ENCODE results near the gene H1-8.

H1-8 gene

DNA sequence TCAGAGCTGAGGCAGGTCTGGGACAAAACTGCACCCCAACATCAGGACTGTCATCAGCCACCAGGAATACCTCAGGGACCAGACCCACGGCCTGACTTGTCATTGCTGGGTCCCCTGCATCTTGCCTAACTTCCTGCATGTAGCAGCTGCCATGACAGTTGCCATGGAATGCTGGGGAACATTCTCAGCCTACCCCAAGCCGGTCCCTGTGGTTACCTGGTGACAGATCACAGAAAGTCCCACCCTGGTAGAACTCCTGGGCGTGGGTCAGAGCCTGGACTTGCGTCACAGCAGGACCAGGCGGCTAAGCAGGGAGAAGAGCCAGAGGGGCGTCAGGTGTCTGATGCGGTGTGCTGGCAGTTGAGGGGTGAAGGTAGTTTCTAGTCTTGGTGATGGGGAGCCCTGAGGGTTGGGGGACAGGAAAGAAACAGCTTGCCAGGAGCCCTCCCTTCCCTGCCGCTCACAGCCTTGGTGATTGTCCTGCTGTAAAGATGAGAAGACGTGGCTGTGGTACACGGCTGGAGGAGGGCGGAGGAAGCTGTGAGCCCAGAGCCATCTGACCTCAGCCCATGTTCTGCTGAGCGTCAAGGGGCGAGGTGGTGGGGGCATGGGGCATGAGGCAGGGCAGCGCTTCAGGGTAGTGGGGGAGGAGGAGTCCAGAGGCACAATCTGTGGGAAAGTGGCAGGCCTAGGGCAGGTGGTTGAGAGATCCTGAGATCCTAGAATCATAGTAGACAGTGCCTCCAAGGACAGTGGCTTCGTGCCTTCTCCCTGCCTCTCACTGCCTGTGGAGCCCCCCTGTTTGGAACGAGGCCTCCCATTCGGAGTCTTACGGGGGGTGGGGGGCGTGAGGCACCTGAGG, 5.4 kb downstream of the H1-8 start:
- no peak overlapping the region for H3K4me3 ChIP-seq (ENCODE audit: low read length)
- no peak for TF ChIP-seq CTCF (conservative IDR thresholded peaks at IDR 0.05; ENCODE audit: low read depth, low read length)
- DNase-seq (ENCODE audit: low read depth), result no peak

- H3K4me3 ChIP-seq (ENCODE audit: low read length), result no peak overlapping the region
- DNase-seq (ENCODE audit: low read depth), result no peak
- TF ChIP-seq CTCF (conservative IDR thresholded peaks at IDR 0.05; ENCODE audit: low read depth, low read length), result no peak
These were observed 6.2 kb downstream of the H1-8 start for GRCh38 chr3:129549006-129549800.

DNA sequence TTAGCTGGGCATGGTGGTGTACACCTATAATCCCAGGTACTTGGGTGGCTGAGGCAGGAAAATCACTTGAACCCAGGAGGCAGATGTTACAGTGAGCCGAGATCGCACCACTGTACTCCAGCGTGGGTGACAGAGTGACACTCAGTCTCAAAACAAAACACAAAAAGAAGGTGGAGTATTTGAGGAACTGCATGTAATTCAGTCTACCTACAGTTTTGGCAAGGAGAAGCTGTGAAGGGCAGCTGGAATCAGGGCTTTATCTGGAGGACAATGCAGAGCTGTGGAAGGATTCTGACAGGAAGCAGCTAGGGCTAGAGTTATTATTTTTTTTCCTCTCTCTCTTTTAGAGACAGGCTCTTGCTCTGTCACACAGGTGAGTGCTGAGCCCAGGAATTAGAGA, 6.8 kb downstream of the H1-8 start:
- no peak overlapping the region for H3K4me3 ChIP-seq (ENCODE audit: low read length)
- DNase-seq (ENCODE audit: low read depth), result no peak
- no peak for TF ChIP-seq CTCF (conservative IDR thresholded peaks at IDR 0.05; ENCODE audit: low read depth, low read length)

DNA sequence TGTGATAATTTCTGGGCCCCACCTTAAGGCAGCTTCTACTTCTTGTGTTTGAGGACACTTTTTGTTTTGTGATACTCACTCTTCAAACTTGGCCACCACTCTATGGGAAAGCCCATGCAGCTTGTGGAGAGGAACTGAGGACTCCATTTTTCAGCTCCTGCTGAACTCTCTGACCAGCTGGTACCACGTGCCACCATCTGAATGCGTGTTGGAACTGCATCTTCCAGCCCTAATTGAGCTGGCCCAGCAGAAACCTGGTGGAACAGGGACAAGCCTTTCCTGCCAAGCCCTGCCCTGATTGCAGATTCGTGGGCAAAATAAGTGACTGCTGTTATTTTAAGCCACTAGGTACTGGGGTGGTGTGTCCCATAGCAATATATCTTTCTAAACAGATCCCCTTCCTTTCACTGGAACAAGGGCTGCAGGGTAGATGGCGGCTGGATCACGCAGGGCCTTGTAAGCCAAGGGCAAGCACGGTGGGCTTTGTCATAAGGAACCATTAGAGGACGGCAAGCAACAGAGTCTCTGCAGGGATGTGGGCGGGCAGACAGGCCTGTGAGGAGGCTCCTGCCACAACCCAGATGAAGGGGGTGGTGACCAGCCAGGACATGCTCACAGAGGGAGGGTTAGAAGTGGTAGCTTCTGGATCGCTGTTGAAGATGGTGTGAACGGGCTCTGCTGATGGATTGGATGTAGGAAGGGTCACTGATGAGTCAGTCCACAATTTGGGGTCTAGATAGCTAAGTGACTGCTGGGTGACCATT, 9.5 kb downstream of the H1-8 start:
- TF ChIP-seq CTCF (conservative IDR thresholded peaks at IDR 0.05; ENCODE audit: low read depth, low read length), result no peak
- H3K4me3 ChIP-seq (ENCODE audit: low read length), result no peak overlapping the region
- DNase-seq (ENCODE audit: low read depth), result no peak

- no peak for TF ChIP-seq CTCF (conservative IDR thresholded peaks at IDR 0.05; ENCODE audit: low read depth, low read length)
- no peak overlapping the region for H3K4me3 ChIP-seq (ENCODE audit: low read length)
- DNase-seq (ENCODE audit: low read depth), result no peak
These were observed 10.2 kb downstream of the H1-8 start for GRCh38 chr3:129553171-129553570.

GRCh38 chr3:129553719-129554118, 10.7 kb downstream of the H1-8 start:
- TF ChIP-seq CTCF (conservative IDR thresholded peaks at IDR 0.05; ENCODE audit: low read depth, low read length), result no peak
- DNase-seq (ENCODE audit: low read depth), result no peak
- no peak overlapping the region for H3K4me3 ChIP-seq (ENCODE audit: low read length)
